Cardiac fibroblast (primary cell): ENCODE data around the gene SULT2A1.
"Not testable (repeated sequence)": the region's sequence is repeated elsewhere in the genome, so short reads cannot be mapped to it uniquely, and the experiment has no call there.

Source experiments
- DNase-seq, 2 donors: peaks; one replicate each; pipeline versions ENCODE4 v3.0.0 to v3.0.0-alpha.2; 2010; ENCODE audit warnings: low read depth in 2 of 2
- H3K4me3 ChIP-seq, 2 donors: replicated peaks in 1 of 2; 1 replicate in 1 of 2; 2 replicates in 1 of 2; pipeline ENCODE4 v1.5.1; 2011; ENCODE audit warnings: low read depth in 2 of 2, low read length in 2 of 2, mild to moderate bottlenecking in 2 of 2, moderate library complexity in 1 of 2
- TF ChIP-seq, protein P1 (sequence below): IDR thresholded peaks from one replicate; pipeline ENCODE4 v1.5.1; 2011; ENCODE audit warnings: low read depth, mild to moderate bottlenecking, low read length, inconsistent platforms

SULT2A1 gene

GRCh38 chr19:47860602-47861297, 25.4 kb downstream of the SULT2A1 start:
- no peak for DNase-seq
- H3K4me3 ChIP-seq = no peak overlapping the region
- TF ChIP-seq, protein P1, sequence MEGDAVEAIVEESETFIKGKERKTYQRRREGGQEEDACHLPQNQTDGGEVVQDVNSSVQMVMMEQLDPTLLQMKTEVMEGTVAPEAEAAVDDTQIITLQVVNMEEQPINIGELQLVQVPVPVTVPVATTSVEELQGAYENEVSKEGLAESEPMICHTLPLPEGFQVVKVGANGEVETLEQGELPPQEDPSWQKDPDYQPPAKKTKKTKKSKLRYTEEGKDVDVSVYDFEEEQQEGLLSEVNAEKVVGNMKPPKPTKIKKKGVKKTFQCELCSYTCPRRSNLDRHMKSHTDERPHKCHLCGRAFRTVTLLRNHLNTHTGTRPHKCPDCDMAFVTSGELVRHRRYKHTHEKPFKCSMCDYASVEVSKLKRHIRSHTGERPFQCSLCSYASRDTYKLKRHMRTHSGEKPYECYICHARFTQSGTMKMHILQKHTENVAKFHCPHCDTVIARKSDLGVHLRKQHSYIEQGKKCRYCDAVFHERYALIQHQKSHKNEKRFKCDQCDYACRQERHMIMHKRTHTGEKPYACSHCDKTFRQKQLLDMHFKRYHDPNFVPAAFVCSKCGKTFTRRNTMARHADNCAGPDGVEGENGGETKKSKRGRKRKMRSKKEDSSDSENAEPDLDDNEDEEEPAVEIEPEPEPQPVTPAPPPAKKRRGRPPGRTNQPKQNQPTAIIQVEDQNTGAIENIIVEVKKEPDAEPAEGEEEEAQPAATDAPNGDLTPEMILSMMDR = no peak

GRCh38 chr19:47859838-47860237, 26.3 kb downstream of the SULT2A1 start:
- not testable (repeated sequence) for DNase-seq

DNA sequence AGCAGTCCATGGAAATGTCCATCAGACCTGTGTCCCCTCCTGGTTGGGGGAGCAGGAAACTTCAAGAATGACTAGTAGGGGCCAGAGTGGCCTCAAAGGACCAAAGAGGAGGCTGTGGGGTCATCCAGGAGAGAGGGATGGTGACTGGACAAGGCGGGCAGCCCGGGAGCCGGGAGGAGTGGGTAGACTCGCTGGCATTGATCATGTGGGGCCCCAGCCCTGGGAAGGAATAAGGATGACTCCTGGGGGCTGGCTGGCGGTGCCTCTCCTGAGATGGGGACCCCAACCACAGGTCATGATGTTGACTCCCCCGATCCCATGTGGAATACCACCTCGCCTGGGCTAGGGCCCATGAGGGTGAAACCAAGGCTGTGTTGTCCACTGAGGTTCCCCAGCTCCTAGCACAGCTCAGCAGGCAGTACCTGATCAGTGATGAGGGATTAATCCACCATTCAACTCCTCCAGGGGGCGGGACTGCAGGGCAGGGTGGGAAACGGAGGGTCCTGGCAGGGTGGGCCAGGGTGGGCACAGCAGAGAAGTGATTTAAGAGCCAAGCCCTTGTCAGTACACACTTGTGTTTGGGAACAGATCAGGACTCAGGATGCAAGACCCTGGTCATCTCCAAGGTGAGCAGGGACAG, 27.3 kb downstream of the SULT2A1 start, which contains the start of gene TPRX2:
TSS of gene TPRX2 (plus strand) at position 590 of the 640 bp plus-strand sequence. CDS start at position 602, 12 bp downstream.
- DNase-seq, H3K4me3 ChIP-seq: not testable (repeated sequence)

More at GRCh38 chr19:47859838-47860237, 26.3 kb downstream of the SULT2A1 start:
- not testable (repeated sequence) for H3K4me3 ChIP-seq

DNA sequence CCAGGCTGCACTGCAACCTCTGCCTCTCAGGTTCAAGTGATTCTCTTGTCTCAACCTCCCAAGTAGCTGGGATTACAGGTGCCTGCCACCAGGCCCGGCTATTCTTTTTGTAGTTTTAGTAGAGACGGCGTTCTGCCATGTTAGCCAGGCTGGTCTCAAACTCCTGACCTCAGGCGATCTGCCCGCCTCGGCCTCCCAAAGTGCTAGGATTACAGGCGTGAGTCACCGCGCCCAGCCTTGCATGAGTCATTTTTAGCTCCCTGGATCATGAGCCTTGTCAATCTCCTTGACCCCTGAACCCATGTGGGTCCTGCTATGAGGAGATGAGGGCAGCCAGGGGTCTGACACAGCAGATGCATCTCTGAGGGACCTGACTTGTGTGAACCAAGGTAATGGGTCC, 27.9 kb downstream of the SULT2A1 start:
- peak in 1 of 2 donors; percentile 12 for DNase-seq
- H3K4me3 ChIP-seq = not testable (repeated sequence)

GRCh38 chr19:47854459-47854858, 31.7 kb downstream of the SULT2A1 start:
- no peak for DNase-seq
- TF ChIP-seq, protein P1 = no peak
- no peak overlapping the region for H3K4me3 ChIP-seq

DNA sequence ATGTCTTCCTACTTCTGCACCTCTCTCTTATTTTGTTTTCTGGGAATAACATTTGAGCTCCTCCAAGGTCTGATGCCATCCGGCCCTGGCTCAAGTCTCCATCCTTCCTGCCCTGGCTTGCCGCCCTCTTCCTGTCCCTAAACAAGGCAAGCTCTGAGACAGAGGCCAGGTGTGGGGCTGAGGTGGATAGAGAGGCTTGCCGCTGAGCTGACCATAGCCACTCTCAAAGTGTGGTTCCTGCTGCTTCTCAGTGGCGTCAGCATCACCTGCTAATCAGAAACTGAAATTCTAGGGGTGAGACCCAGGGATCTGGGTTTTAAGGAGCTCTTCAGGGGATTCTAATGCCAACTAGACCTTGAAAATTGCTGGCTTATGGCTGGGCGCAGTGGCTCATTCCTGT, 33.1 kb downstream of the SULT2A1 start:
- no peak overlapping the region for H3K4me3 ChIP-seq
- no peak for DNase-seq
- TF ChIP-seq, protein P1 = no peak

DNA sequence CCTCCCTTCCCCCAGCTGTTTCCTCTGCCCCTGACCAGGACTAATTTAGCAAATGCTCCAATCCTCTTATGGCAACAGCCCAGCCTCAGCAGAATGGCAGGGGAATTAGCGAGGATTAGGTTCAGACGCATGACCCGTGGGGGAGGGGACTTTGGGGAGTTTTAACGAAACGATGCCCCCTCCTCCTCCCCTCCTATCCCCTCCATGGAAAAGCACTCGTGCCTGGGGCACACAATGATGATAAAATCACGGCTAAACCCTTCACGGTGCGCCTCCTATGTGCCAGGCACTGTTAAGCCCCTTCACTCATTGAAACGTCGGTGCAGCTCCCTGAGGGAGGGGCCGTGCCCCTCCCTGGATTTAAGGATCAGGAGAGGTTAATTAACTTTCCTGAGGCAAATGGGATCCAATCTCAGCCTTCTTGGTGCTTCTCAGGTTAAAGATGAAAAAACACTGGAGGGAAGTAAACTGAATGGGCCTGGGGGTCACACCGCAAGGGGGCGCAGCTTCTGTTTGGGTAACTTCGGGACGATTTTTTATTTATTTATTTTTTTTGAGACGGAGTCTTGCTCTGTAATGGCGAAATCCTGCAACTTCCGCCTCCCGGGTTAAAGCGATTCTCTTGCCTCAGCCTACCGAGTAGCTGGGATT, 37.2 kb downstream of the SULT2A1 start:
- TF ChIP-seq, protein P1 = peak; percentile 49
- DNase-seq = peak; percentile 15 to 35
- H3K4me3 ChIP-seq = no peak overlapping the region

DNA sequence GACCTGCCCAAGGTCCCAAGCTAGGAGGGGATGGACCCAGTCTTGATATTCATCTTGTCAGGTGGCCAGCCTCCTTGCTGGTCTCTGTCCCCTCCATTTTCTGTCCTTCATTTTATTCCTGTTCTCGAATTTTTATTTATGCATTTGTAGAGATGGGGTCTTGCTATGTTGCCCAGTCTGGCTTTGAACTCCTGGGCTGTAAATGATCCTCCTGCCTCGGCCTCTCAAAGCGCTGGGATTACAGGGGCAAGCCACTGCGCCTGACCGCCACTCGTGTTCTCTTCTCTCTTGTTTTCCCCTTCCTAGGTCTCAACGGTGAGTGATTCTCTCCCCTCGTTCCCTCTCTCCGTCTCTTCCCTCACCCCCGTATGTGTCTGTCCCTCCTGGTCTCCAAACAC, 37.7 kb downstream of the SULT2A1 start:
- DNase-seq = no peak
- H3K4me3 ChIP-seq = no peak overlapping the region
- TF ChIP-seq, protein P1 = no peak
